ENCODE measurements around the gene VSIG10L2. TPM values are rescaled to one million over a fixed set of nuclear protein-coding genes. Genes with fewer than 3 reads are reported as not detected.

VSIG10L2 gene
- total RNA-seq, 1 donor from 2014 or later, result 28.2 TPM

DNA sequence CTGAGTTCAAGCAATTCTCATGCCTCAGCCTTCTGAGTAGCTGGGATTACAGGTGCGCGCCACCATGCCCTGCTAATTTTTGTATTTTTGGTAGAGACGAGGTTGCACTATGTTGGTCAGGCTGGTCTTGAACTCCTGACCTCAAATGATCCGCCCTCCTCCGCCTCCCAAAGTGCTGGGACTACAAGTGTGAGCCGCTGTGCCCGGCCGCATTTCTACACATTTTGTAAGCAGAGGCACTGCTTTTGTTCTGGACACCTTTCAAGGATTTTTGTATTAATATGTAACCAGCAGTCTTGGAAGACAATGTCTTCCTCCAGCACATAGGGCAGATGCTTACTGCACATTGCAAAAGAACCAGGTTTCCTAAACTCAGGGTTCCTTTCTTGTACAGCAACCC, 11.4 kb upstream of the VSIG10L2 start:
- H3K4me1 ChIP-seq, result peaks cover 21% of the 10 kb centered on the region
- H3K27me3 ChIP-seq, result no peaks in the 10 kb centered on the region
- H3K36me3 ChIP-seq, result no peaks in the 10 kb centered on the region
- TF ChIP-seq POLR2AphosphoS5 (IDR thresholded peaks at IDR 0.05; ENCODE audit: insufficient read depth in 1 of 2, low read depth in 1 of 2), result no peak
- no peak overlapping the region for H3K27ac ChIP-seq
- H3K9me3 ChIP-seq, result no peaks in the 10 kb centered on the region
- peak in 1 of 2 donors; percentile 64 for DNase-seq (ENCODE audit: extremely low spot score in 2 of 2)
- intact Hi-C loops (cut with DNase I), result no loop called here
- no peak overlapping the region for H3K4me3 ChIP-seq

DNA sequence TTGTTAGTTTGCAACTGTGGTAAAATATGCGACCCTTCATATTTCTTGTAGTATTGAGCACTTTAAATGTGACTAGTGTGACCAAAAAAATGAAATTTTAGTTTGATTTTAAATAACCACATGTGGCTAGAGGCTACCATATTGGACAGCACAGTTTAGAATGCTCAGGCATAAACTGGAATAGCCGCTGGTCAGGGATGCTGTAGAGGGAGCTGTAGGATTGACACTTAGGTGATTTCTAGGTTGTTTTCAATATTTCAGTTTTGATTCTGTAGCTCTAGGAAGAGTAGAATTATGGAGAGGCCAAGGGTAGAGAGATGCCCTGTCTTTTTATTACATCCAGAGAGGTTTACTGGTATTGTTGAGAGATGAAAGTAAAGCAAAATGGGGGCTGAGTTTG, 10.8 kb upstream of the VSIG10L2 start:
- Histone ChIP-seq H3K9me3 (no peaks in the 10 kb centered on the region), H3K27me3 (no peaks in the 10 kb centered on the region), H3K4me3 (no peak overlapping the region), H3K36me3 (no peaks in the 10 kb centered on the region), H3K4me1 (peaks cover 22% of the 10 kb centered on the region), H3K27ac (no peak overlapping the region)
- intact Hi-C loops (cut with DNase I), result no loop called here
- TF ChIP-seq POLR2A (IDR thresholded peaks at IDR 0.05), result no peak
- TF ChIP-seq, protein P1, sequence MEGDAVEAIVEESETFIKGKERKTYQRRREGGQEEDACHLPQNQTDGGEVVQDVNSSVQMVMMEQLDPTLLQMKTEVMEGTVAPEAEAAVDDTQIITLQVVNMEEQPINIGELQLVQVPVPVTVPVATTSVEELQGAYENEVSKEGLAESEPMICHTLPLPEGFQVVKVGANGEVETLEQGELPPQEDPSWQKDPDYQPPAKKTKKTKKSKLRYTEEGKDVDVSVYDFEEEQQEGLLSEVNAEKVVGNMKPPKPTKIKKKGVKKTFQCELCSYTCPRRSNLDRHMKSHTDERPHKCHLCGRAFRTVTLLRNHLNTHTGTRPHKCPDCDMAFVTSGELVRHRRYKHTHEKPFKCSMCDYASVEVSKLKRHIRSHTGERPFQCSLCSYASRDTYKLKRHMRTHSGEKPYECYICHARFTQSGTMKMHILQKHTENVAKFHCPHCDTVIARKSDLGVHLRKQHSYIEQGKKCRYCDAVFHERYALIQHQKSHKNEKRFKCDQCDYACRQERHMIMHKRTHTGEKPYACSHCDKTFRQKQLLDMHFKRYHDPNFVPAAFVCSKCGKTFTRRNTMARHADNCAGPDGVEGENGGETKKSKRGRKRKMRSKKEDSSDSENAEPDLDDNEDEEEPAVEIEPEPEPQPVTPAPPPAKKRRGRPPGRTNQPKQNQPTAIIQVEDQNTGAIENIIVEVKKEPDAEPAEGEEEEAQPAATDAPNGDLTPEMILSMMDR (IDR thresholded peaks at IDR 0.05), result no peak
- DNase-seq (ENCODE audit: extremely low spot score in 2 of 2), result no peak

DNA sequence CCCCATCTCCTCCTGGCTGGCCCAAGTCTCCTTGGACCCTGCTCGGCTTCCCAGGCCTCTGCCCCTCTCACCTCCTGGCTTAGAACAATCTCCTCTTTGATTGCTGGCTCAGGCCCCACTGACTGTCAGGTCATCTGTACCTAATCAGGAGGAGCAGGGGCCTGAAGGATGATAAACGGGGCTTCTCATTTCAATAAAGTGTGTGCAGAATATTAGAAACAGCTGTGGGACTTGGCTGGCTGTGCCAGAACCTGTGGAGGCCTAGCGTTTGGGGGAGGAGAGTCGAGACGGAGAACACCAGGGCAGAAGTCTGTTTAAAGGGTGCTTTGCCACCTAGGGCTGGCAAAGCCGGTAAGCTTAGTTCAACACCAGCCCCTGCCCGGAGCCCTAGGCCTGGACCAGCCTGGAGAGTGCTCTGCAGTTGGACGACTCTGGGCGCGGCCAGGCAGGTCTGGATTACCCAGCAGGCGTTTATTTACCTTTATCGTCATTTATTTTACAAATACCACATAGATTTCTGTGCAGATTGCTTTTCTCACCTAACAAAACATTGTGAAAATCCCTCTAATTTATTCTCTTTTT, 10.1 kb upstream of the VSIG10L2 start:
- TF ChIP-seq POLR2A (IDR thresholded peaks at IDR 0.05), result no peak
- TF ChIP-seq POLR2AphosphoS5 (IDR thresholded peaks at IDR 0.05; ENCODE audit: insufficient read depth in 1 of 2, low read depth in 1 of 2), result peak in 1 of 2 donors; percentile 19
- TF ChIP-seq, protein P1 (IDR thresholded peaks at IDR 0.05), result no peak
- H3K36me3 ChIP-seq, result no peaks in the 10 kb centered on the region
- DNase-seq (ENCODE audit: extremely low spot score in 2 of 2), result peak; percentile 64 to 86
- H3K27me3 ChIP-seq, result no peaks in the 10 kb centered on the region
- H3K4me3 ChIP-seq, result no peak overlapping the region
- intact Hi-C loops (cut with DNase I), result no loop called here
- H3K27ac ChIP-seq, result peak overlapping the region; percentile 1
- H3K9me3 ChIP-seq, result no peaks in the 10 kb centered on the region
- peaks cover 22% of the 10 kb centered on the region for H3K4me1 ChIP-seq

DNA sequence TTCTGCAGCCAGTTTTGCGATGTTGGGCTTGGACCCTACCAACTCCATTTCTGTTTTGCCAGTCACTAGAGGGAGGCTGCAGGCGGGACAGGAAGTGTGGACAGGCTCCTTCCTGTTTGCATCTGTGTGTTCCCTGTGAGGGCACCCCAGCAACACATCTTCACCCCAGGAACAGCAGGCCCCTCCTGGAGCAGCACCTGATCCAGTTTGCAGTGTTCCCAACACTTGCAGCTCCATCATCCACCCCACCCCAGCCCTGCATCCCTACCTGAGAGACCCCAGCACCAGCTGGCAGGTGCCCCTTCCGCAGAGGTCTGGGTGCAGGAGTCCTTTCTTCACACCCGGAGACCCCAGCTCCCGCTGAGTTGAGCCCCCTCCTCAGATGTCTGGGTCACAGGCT, 7.4 kb upstream of the VSIG10L2 start:
- no peak for TF ChIP-seq POLR2A (IDR thresholded peaks at IDR 0.05)
- no peak for TF ChIP-seq POLR2AphosphoS5 (IDR thresholded peaks at IDR 0.05; ENCODE audit: insufficient read depth in 1 of 2, low read depth in 1 of 2)
- TF ChIP-seq, protein P1 (IDR thresholded peaks at IDR 0.05), result no peak
- H3K36me3 ChIP-seq, result no peaks in the 10 kb centered on the region
- DNase-seq (ENCODE audit: extremely low spot score in 2 of 2), result peak; percentile 72 to 81
- intact Hi-C loops (cut with DNase I), result no loop called here
- peaks cover 22% of the 10 kb centered on the region for H3K4me1 ChIP-seq
- H3K27ac ChIP-seq, result no peak overlapping the region
- H3K4me3 ChIP-seq, result no peak overlapping the region
- H3K9me3 ChIP-seq, result no peaks in the 10 kb centered on the region
- H3K27me3 ChIP-seq, result no peaks in the 10 kb centered on the region

DNA sequence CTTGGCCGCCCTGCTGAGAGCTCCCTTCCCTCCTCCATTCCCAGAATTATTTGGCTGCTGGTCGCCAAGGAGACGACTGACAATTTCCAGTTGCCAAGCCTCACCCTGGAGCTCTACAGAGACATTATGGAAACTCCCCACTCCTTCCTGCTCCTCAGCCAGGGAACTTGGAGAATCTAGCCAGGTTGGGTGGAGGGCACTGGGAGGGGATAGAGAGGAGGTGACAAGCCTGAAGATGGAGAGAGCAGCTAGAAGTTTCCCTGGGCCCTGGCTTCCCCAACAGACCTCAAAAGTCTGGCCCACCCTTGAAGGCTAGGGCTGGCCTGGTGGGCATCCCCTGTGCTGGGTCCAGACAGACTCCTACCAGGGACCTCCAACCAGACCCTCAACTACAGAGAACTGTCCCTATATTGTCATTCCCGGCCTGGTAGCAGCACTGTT, 6.7 kb upstream of the VSIG10L2 start:
- Histone ChIP-seq H3K4me3 (no peak overlapping the region), H3K27me3 (no peaks in the 10 kb centered on the region), H3K4me1 (peaks cover 22% of the 10 kb centered on the region), H3K27ac (no peak overlapping the region), H3K36me3 (no peaks in the 10 kb centered on the region), H3K9me3 (no peaks in the 10 kb centered on the region)
- peak; percentile 61 to 79 for DNase-seq (ENCODE audit: extremely low spot score in 2 of 2)
- intact Hi-C loops (cut with DNase I), result no loop called here
- TF ChIP-seq POLR2A (IDR thresholded peaks at IDR 0.05), result no peak
- no peak for TF ChIP-seq POLR2AphosphoS5 (IDR thresholded peaks at IDR 0.05; ENCODE audit: insufficient read depth in 1 of 2, low read depth in 1 of 2)
- TF ChIP-seq, protein P1 (IDR thresholded peaks at IDR 0.05), result no peak

Measured in vagina (tissue), 2 donors.